HEK293 (cell line): ENCODE results near the gene RALGAPA2.

Experiments
- CTCF ChIA-PET: fragments of 350-600 bp; formaldehyde crosslinking; extraction: SDS; loops from one replicate; lab custom pipeline; 2021; ENCODE audit warnings: antibody characterized with exemption; lab: Yijun Ruan, JAX
- POLR2A ChIA-PET: fragments of 300-600 bp; formaldehyde crosslinking; extraction: SDS; loops from one replicate; lab custom pipeline; 2020; ENCODE audit warnings: antibody characterized with exemption, inconsistent platforms; lab: Yijun Ruan, JAX
- H3K27ac ChIP-seq: fragments of 200-500 bp; sonication (Bioruptor generic); 2 replicates; pipeline ENCODE4 v1.5.1; 2014; ENCODE audit warnings: low read depth, low read length, control low read depth, inconsistent platforms; ENCODE audit errors: extremely low read depth
- H3K36me3 ChIP-seq, 2 experiments: fragments of 200-500 bp in 1 of 2; sonication (Bioruptor generic) in 1 of 2; 1 replicate in 1 of 2; 2 replicates in 1 of 2; pipeline ENCODE4 v1.5.1; 2014 to 2017; ENCODE audit warnings: inconsistent platforms in 2 of 2, low read length in 2 of 2; ENCODE audit not compliant: control insufficient read depth in 2 of 2, insufficient read depth in 1 of 2
- H3K4me1 ChIP-seq: fragments of 200-500 bp; sonication (Bioruptor generic); 2 replicates; pipeline ENCODE4 v1.5.1; 2014; ENCODE audit warnings: mild to moderate bottlenecking, low read length, inconsistent platforms; ENCODE audit not compliant: control insufficient read depth, insufficient read depth
- H3K4me3 ChIP-seq: 2 replicates; pipeline ENCODE4 v1.5.1; 2011; ENCODE audit warnings: low read depth, mild to moderate bottlenecking, control low read depth, low read length, moderate library complexity
- H3K9me3 ChIP-seq: fragments of 200-500 bp; sonication (Bioruptor generic); 2 replicates; pipeline ENCODE4 v1.5.1; 2014; ENCODE audit warnings: low read depth, low read length, inconsistent platforms; ENCODE audit not compliant: control insufficient read depth, insufficient read depth
- BCL11A ChIP-seq: fragments of 450-650 bp; formaldehyde crosslinking; IDR thresholded peaks from 2 replicates; pipeline ENCODE4 v1.5.1; 2016; ENCODE audit warnings: low read depth, missing biosample characterization, missing genetic modification characterization
- GLI2 ChIP-seq: fragments of 450-650 bp; formaldehyde crosslinking; IDR thresholded peaks from 2 replicates; pipeline ENCODE4; 2017; ENCODE audit warnings: missing biosample characterization, missing genetic modification characterization, low read depth, borderline replicate concordance
- SCRT1 ChIP-seq: fragments of 450-650 bp; formaldehyde crosslinking; IDR thresholded peaks from 2 replicates; pipeline ENCODE4 v1.5.1; 2016; ENCODE audit warnings: missing biosample characterization, missing genetic modification characterization, borderline replicate concordance
- SCRT2 ChIP-seq: fragments of 450-650 bp; formaldehyde crosslinking; IDR thresholded peaks from 2 replicates; pipeline ENCODE4 v1.5.1; 2016; ENCODE audit warnings: missing biosample characterization, missing genetic modification characterization
- SETDB1 ChIP-seq: IDR thresholded peaks from one replicate; pipeline ENCODE4 v1.6.1; 2017; ENCODE audit warnings: mild to moderate bottlenecking, low read length, moderate library complexity, mixed read lengths; ENCODE audit not compliant: insufficient read length
- TCF7L2 ChIP-seq: IDR thresholded peaks from 2 replicates; pipeline ENCODE4 v1.6.1; 2011; ENCODE audit warnings: low read depth, mild to moderate bottlenecking, inconsistent platforms, low read length, moderate library complexity, borderline replicate concordance
- ZBTB8A ChIP-seq: fragments of 450-650 bp; formaldehyde crosslinking; IDR thresholded peaks from 2 replicates; pipeline ENCODE4 v1.5.1; 2016; ENCODE audit warnings: missing biosample characterization, missing genetic modification characterization
- ZFP69B ChIP-seq: fragments of 450-650 bp; formaldehyde crosslinking; IDR thresholded peaks from 2 replicates; pipeline ENCODE4 v1.5.1; 2016; ENCODE audit warnings: missing biosample characterization, missing genetic modification characterization
- ZNF223 ChIP-seq: fragments of 450-650 bp; formaldehyde crosslinking; IDR thresholded peaks from 2 replicates; pipeline ENCODE4 v1.5.1; 2016; ENCODE audit warnings: missing biosample characterization, missing genetic modification characterization
- ZNF24 ChIP-seq: fragments of 450-650 bp; formaldehyde crosslinking; IDR thresholded peaks from 2 replicates; pipeline ENCODE4 v1.5.1; 2016; ENCODE audit warnings: missing biosample characterization, missing genetic modification characterization
- ZNF274 ChIP-seq, 2 experiments: fragments of 200-500 bp in 1 of 2; fragments of 450-650 bp in 1 of 2; sonication (Bioruptor generic) in 1 of 2; formaldehyde crosslinking in 1 of 2; IDR thresholded peaks; 2 replicates each; pipeline versions ENCODE4 v1.5.1 to v1.6.1; 2014 to 2016; ENCODE audit warnings: borderline replicate concordance in 1 of 2, inconsistent platforms in 1 of 2, low read length in 1 of 2, missing biosample characterization in 1 of 2, missing genetic modification characterization in 1 of 2
- ZNF571 ChIP-seq: fragments of 450-650 bp; formaldehyde crosslinking; IDR thresholded peaks from 2 replicates; pipeline ENCODE4 v1.5.0; 2017; ENCODE audit warnings: missing biosample characterization, missing genetic modification characterization
- ZNF626 ChIP-seq: fragments of 450-650 bp; sonication (Bioruptor Pico); formaldehyde crosslinking; IDR thresholded peaks from 2 replicates; pipeline ENCODE4 v1.5.1; 2018; ENCODE audit warnings: missing biosample characterization, missing genetic modification characterization, inconsistent platforms
- ZNF792 ChIP-seq: fragments of 450-650 bp; formaldehyde crosslinking; IDR thresholded peaks from 2 replicates; pipeline ENCODE4 v1.5.1; 2016; ENCODE audit warnings: missing biosample characterization, missing genetic modification characterization
- ZNF837 ChIP-seq: fragments of 450-650 bp; formaldehyde crosslinking; IDR thresholded peaks from 2 replicates; pipeline ENCODE4 v1.5.1; 2016; ENCODE audit warnings: missing biosample characterization, missing genetic modification characterization
- ZSCAN23 ChIP-seq: fragments of 450-650 bp; formaldehyde crosslinking; IDR thresholded peaks from 2 replicates; pipeline ENCODE4 v1.5.1; 2016; ENCODE audit warnings: missing biosample characterization, missing genetic modification characterization
- ZSCAN30 ChIP-seq: fragments of 450-650 bp; IDR thresholded peaks from 2 replicates; pipeline ENCODE4 v1.5.1; 2018; ENCODE audit warnings: missing biosample characterization, mild to moderate bottlenecking, missing genetic modification characterization, moderate library complexity
- TF ChIP-seq, protein P1 (sequence below): fragments of 450-650 bp; formaldehyde crosslinking; IDR thresholded peaks from 2 replicates; pipeline ENCODE4 v1.5.1; 2016; ENCODE audit warnings: missing biosample characterization, missing genetic modification characterization, low read depth
- TF ChIP-seq, protein P2 (sequence below): fragments of 450-650 bp; formaldehyde crosslinking; IDR thresholded peaks from 2 replicates; pipeline ENCODE4 v1.5.1; 2016; ENCODE audit warnings: missing biosample characterization, missing genetic modification characterization
- TF ChIP-seq, protein P3 (sequence below): fragments of 450-650 bp; formaldehyde crosslinking; IDR thresholded peaks from 2 replicates; pipeline ENCODE4 v1.5.1; 2016; ENCODE audit warnings: missing biosample characterization, missing genetic modification characterization
- TF ChIP-seq, protein P4 (sequence below): fragments of 450-650 bp; IDR thresholded peaks from 2 replicates; pipeline ENCODE4 v1.5.1; 2018; ENCODE audit warnings: missing biosample characterization, missing genetic modification characterization
- TF ChIP-seq, protein P5 (sequence below): fragments of 450-650 bp; formaldehyde crosslinking; IDR thresholded peaks from 2 replicates; pipeline ENCODE4 v1.5.1; 2016; ENCODE audit warnings: missing biosample characterization, missing genetic modification characterization
- TF ChIP-seq, protein P6 (sequence below): fragments of 450-650 bp; formaldehyde crosslinking; IDR thresholded peaks from 2 replicates; pipeline ENCODE4 v1.5.1; 2017; ENCODE audit warnings: missing biosample characterization, mild to moderate bottlenecking, missing genetic modification characterization, moderate library complexity
- TF ChIP-seq, protein P7 (sequence below): fragments of 450-650 bp; formaldehyde crosslinking; IDR thresholded peaks from 2 replicates; pipeline ENCODE4 v1.5.1; 2016; ENCODE audit warnings: missing biosample characterization, missing genetic modification characterization

The RALGAPA2 gene

DNA sequence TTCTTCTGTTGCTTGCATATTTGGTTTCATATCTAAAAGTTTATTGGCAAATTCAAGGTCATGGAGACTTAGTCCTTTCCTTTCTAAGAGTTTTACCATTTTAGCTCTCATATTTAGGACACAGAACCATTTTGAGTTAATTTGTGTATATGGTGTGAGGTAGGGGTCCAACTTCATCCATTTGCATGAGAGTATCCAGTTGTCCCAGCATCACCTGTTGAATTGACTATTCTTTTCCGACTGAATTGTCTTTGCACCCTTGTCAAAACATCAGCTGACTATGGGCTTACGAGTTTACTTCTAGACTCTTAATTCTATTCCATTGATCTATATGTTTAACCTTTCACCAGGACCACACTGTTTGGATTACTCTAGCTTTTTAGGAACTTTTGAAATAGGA is 157.5 kb downstream of the RALGAPA2 start:
- Histone ChIP-seq H3K9me3 (no peaks in the 10 kb centered on the region), H3K27ac (no peak overlapping the region), H3K4me1 (peaks cover 3% of the 10 kb centered on the region; the same call in 1 of the 2 replicates), H3K36me3 (no peaks in the 10 kb centered on the region), H3K4me3 (no peak overlapping the region)
- POLR2A ChIA-PET: no interaction called here
- CTCF ChIA-PET: no interaction called here
- TF ChIP-seq, protein P1, sequence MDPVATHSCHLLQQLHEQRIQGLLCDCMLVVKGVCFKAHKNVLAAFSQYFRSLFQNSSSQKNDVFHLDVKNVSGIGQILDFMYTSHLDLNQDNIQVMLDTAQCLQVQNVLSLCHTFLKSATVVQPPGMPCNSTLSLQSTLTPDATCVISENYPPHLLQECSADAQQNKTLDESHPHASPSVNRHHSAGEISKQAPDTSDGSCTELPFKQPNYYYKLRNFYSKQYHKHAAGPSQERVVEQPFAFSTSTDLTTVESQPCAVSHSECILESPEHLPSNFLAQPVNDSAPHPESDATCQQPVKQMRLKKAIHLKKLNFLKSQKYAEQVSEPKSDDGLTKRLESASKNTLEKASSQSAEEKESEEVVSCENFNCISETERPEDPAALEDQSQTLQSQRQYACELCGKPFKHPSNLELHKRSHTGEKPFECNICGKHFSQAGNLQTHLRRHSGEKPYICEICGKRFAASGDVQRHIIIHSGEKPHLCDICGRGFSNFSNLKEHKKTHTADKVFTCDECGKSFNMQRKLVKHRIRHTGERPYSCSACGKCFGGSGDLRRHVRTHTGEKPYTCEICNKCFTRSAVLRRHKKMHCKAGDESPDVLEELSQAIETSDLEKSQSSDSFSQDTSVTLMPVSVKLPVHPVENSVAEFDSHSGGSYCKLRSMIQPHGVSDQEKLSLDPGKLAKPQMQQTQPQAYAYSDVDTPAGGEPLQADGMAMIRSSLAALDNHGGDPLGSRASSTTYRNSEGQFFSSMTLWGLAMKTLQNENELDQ (tag by site-specific recombination): no peak
- TF ChIP-seq SCRT2 (peak; percentile 59), SCRT1 (tag by site-specific recombination) (0 out of 2 replicates have a peak, but pooled peaks have one; percentile 24), ZNF626 (tag by site-specific recombination) (no peak), ZFP69B (tag by site-specific recombination) (no peak), SETDB1 (peak; percentile 18), ZNF792 (no peak)
- TF ChIP-seq, protein P2, sequence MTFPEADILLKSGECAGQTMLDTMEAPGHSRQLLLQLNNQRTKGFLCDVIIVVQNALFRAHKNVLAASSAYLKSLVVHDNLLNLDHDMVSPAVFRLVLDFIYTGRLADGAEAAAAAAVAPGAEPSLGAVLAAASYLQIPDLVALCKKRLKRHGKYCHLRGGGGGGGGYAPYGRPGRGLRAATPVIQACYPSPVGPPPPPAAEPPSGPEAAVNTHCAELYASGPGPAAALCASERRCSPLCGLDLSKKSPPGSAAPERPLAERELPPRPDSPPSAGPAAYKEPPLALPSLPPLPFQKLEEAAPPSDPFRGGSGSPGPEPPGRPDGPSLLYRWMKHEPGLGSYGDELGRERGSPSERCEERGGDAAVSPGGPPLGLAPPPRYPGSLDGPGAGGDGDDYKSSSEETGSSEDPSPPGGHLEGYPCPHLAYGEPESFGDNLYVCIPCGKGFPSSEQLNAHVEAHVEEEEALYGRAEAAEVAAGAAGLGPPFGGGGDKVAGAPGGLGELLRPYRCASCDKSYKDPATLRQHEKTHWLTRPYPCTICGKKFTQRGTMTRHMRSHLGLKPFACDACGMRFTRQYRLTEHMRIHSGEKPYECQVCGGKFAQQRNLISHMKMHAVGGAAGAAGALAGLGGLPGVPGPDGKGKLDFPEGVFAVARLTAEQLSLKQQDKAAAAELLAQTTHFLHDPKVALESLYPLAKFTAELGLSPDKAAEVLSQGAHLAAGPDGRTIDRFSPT (tag by site-specific recombination): no peak

DNA sequence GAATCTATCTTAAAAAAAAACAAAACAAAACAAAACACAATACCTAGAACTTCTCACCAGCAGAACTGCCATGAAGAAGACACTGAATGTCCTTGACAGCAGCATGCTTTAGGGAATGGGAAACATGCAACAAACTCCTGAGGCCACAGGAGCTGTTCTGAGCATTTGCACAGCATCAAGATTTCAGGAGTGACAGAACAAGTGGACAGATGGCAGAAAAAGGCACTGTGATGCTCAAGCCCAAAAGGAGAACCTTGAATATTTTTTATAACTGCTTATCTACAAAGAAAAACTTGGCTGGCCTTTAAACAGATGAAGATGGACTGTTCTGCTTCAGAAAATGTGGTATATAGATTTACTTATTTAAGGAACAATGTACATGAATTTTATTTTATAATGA is 158.9 kb downstream of the RALGAPA2 start:
- Histone ChIP-seq H3K9me3 (no peaks in the 10 kb centered on the region), H3K4me1 (peaks cover 3% of the 10 kb centered on the region; the same call in 1 of the 2 replicates), H3K27ac (no peak overlapping the region), H3K36me3 (no peaks in the 10 kb centered on the region), H3K4me3 (no peak overlapping the region)
- POLR2A ChIA-PET: no interaction called here
- CTCF ChIA-PET: no interaction called here
- TF ChIP-seq, protein P3, sequence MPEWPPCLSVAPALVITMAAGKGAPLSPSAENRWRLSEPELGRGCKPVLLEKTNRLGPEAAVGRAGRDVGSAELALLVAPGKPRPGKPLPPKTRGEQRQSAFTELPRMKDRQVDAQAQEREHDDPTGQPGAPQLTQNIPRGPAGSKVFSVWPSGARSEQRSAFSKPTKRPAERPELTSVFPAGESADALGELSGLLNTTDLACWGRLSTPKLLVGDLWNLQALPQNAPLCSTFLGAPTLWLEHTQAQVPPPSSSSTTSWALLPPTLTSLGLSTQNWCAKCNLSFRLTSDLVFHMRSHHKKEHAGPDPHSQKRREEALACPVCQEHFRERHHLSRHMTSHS (tag by site-specific recombination): no peak
- TF ChIP-seq, protein P4, sequence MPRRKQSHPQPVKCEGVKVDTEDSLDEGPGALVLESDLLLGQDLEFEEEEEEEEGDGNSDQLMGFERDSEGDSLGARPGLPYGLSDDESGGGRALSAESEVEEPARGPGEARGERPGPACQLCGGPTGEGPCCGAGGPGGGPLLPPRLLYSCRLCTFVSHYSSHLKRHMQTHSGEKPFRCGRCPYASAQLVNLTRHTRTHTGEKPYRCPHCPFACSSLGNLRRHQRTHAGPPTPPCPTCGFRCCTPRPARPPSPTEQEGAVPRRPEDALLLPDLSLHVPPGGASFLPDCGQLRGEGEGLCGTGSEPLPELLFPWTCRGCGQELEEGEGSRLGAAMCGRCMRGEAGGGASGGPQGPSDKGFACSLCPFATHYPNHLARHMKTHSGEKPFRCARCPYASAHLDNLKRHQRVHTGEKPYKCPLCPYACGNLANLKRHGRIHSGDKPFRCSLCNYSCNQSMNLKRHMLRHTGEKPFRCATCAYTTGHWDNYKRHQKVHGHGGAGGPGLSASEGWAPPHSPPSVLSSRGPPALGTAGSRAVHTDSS (tag by site-specific recombination): no peak
- TF ChIP-seq, protein P5, sequence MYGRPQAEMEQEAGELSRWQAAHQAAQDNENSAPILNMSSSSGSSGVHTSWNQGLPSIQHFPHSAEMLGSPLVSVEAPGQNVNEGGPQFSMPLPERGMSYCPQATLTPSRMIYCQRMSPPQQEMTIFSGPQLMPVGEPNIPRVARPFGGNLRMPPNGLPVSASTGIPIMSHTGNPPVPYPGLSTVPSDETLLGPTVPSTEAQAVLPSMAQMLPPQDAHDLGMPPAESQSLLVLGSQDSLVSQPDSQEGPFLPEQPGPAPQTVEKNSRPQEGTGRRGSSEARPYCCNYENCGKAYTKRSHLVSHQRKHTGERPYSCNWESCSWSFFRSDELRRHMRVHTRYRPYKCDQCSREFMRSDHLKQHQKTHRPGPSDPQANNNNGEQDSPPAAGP (tag by site-specific recombination): no peak
- TF ChIP-seq ZSCAN23 (no peak), ZBTB8A (no peak), ZNF223 (tag by site-specific recombination) (no peak), ZNF274 (IDR thresholded peaks at IDR 0.05; ENCODE audit: low read length) (no peak), ZNF274 (tag by site-specific recombination; IDR thresholded peaks at IDR 0.05; ENCODE audit: borderline replicate concordance) (no peak), GLI2 (tag by site-specific recombination) (no peak), ZNF571 (tag by site-specific recombination) (no peak), BCL11A (tag by site-specific recombination) (no peak), ZNF837 (tag by site-specific recombination) (no peak), ZSCAN30 (tag by site-specific recombination) (no peak), ZNF24 (tag by site-specific recombination) (no peak), TCF7L2 (no peak)
- TF ChIP-seq, protein P6, sequence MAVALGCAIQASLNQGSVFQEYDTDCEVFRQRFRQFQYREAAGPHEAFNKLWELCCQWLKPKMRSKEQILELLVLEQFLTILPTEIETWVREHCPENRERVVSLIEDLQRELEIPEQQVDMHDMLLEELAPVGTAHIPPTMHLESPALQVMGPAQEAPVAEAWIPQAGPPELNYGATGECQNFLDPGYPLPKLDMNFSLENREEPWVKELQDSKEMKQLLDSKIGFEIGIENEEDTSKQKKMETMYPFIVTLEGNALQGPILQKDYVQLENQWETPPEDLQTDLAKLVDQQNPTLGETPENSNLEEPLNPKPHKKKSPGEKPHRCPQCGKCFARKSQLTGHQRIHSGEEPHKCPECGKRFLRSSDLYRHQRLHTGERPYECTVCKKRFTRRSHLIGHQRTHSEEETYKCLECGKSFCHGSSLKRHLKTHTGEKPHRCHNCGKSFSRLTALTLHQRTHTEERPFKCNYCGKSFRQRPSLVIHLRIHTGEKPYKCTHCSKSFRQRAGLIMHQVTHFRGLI: no peak
- TF ChIP-seq, protein P7, sequence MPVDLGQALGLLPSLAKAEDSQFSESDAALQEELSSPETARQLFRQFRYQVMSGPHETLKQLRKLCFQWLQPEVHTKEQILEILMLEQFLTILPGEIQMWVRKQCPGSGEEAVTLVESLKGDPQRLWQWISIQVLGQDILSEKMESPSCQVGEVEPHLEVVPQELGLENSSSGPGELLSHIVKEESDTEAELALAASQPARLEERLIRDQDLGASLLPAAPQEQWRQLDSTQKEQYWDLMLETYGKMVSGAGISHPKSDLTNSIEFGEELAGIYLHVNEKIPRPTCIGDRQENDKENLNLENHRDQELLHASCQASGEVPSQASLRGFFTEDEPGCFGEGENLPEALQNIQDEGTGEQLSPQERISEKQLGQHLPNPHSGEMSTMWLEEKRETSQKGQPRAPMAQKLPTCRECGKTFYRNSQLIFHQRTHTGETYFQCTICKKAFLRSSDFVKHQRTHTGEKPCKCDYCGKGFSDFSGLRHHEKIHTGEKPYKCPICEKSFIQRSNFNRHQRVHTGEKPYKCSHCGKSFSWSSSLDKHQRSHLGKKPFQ: no peak
